RCC 7860 (cell line): ENCODE measurements around the gene SYCE1L.

Source experiments
- DNase-seq: peaks from one replicate; pipeline ENCODE4 v3.0.0-alpha.2; 2015; ENCODE audit warnings: low spot score
- FAIRE-seq: peaks from 2 replicates; lab custom pipeline; 2012; peaks lifted over from hg19 to GRCh38; lab: Jason Lieb, UNC

The SYCE1L gene

GRCh38 chr16:77195411-77195810 lies 3.8 kb upstream of the SYCE1L start:
- no peak for FAIRE-seq
- DNase-seq, result no peak

GRCh38 chr16:77197747-77198146 lies 1.5 kb upstream of the SYCE1L start:
- DNase-seq, result no peak
- FAIRE-seq, result no peak

- DNase-seq (no peak), FAIRE-seq (no peak)
Measured at GRCh38 chr16:77206533-77206932, 7.3 kb downstream of the SYCE1L start.

- DNase-seq, result no peak
- no peak for FAIRE-seq
Measured at GRCh38 chr16:77207030-77207429, 7.8 kb downstream of the SYCE1L start.

DNA sequence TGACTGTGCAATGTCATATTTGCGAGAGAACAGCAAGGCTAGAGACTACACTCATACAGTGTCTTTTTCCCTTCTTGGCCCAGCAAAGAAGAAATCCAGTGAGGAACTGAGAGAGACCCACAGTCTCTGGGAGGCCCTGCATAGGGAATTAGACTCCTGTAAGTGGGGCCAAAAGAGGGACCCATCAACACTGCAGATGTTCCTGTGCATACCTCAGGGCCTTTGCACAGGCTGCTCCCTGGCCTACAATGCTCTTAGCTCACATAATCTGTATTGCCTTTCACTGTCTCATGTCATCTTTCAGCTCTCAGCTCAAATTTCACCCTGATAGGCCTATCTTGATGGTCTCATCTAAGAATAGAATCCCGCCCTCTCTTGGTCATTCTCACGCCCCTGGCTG lies 9.2 kb downstream of the SYCE1L start:
- DNase-seq, result no peak
- no peak for FAIRE-seq

- no peak for FAIRE-seq
- peak; percentile 59 for DNase-seq
Measured at GRCh38 chr16:77211880-77212740, 12.9 kb downstream of the SYCE1L start.

- DNase-seq (peak; percentile 48), FAIRE-seq (no peak)
Measured at GRCh38 chr16:77212741-77213541, 13.7 kb downstream of the SYCE1L start.

DNA sequence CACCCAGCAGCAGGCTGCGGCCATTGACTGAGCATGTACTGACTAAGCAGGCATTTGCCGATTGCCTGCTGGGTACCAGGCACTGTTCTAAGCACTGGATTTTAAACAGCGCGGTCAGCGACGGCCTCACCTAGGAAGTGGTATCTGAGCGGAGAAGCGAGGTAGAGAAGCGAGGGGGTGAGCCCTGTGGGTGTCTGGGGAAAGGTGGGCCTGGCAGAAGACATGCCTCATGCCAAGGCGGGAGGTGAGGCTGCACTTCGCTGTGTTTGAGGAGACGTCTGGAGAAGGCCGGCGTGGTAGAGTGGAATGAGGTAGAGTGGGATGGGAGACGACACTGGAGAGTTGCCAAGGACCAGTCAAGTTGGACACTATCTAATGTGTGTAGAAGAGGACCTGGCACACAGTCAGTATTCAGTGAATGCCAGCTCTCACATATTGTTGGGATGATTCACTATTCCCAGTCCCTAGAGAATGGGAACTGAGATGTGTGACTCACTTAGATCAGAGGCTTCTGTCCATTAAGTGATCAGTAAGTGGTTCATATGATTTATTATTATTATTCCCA lies 14.4 kb downstream of the SYCE1L start:
- DNase-seq, result peak; percentile 98
- FAIRE-seq, result peak; percentile 98

GRCh38 chr16:77214411-77215138 lies 15.4 kb downstream of the SYCE1L start:
- peak; percentile 72 for DNase-seq
- peak; percentile 24 for FAIRE-seq

DNA sequence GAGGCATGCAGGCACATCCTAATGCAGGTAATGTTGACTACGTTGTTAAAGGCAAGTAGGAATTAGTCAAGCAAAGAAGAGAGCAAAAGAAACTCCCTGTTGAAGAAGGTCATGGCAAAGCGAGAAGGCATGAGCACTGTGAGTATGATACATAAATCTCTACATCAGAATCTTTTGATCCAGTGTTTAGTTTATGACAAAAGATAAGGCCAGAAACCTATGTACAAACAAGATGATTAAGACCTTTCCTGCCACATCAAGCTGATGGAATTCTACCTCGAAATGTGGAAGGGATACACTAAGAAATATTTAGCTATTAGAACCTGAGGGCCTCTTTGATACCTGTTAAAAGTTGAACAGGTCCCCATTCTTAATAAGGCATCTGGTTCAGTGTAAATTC lies 20.2 kb downstream of the SYCE1L start:
- FAIRE-seq, result no peak

GRCh38 chr16:77220427-77220826 lies 21.2 kb downstream of the SYCE1L start:
- DNase-seq (no peak), FAIRE-seq (no peak)

More for the DNA sequence above, 20.2 kb downstream of the SYCE1L start:
- no peak for DNase-seq

DNA sequence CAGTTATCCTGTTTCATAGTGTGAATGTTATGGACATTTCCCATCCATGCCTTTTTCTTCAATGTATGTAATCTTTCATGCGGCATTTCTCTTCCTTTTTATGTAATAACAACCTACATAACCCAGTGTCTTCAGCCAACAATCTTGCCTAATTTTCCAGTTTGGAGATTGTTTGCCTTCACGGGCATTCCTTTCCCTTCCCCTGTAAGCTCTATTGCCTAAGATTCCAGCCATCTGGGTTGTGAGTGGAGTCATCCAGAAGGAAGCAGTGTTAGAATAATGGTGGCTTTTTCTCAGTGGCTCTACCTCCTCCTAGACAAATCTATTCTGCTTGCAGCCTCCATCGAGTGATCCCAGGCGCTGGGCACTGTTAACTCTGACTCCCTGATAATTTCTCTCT lies 22.3 kb downstream of the SYCE1L start:
- FAIRE-seq (no peak), DNase-seq (no peak)

DNA sequence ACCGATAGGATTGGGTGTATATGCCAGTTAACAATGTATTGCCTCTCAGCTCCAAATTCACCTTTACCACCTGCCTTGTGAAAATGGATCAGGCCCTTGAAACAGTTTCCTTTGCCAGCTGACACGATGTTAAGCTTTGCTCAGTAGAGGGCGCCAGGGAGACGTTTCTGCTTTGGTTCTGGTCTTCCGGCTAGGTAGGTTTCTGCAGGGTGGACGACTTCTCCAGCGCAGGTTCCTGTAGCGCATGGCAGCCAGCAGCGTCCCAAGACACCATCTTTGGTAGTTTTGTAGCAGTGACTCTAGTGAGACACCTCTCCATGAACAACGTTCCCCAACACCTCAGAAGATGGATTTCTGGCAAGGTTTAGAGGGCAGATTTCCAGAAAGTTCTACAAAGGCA lies 24.0 kb downstream of the SYCE1L start:
- no peak for FAIRE-seq
- DNase-seq, result no peak

DNA sequence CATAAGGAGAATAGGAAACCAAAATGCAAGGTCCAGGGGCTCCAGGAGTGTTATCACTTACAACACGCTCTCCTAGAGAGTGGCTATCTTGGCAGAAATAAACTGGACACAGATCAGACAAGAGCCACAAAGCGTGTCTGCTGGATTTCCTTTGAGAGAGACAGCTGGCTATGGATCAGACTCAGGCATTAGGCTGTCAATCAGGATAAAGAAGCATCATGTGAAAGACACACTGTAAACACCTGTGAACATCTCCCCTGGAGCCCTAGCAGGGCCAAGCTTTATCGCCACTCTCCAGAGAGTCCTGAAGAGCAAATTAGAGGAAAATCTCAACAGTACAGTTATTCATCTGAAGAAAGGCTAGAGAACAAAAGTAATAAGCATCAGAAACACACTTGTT lies 26.0 kb downstream of the SYCE1L start:
- DNase-seq (no peak), FAIRE-seq (no peak)

DNA sequence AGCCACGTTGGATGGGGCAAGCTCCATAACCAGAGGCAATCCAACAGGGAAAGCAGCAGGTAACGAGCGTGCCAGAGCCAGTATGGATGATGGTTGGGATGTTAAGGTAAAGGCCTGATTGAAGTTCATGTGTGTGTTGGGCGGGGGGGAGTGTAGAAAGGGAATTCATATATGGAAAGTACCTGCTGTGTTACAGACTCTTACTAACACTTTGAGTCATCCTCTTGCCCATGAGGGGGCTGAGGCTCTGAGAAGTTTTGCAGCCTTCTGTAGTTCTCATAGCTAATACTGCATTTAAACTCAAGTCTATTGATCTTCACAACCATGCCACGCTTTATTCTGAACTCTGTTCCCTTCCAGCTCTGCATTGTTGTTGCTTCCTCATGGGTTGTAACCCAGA lies 28.5 kb downstream of the SYCE1L start:
- no peak for DNase-seq
- FAIRE-seq, result no peak

- no peak for FAIRE-seq
- no peak for DNase-seq
Measured at GRCh38 chr16:77231047-77231446, 31.8 kb downstream of the SYCE1L start.

DNA sequence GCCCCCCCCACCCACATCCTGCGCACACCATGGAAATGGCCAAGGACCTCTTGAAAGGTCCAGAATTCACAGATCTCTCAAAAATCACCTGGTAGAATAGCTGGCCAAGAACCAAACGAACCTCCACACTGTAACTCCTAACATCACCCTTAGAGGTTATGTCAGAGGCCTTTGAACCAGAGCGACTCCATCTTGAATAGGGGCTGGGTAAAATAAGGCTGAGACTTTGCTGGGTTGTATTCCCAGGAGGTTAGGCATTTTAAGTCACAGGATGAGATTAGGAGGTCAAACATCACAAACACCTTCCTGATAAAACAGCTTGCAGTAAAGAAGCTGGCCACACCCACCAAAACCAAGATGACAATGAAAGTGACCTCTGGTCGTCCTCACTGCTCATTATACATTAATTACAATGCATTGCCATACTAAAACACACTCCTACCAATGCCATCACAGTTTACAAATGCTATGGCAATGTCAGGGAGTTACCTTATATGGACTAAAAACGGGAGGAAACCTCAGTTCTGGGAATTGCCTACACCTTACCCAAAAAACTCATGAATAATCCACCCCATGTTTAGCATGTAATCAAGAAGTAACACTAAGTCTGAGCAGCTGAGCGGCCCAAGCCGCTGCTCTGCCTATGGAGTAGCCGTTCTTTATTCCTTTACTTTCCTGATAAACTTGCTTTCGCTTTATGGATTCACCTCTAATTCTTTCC lies 34.8 kb downstream of the SYCE1L start:
- FAIRE-seq (no peak), DNase-seq (no peak)

GRCh38 chr16:77234611-77235010 lies 35.4 kb downstream of the SYCE1L start:
- no peak for FAIRE-seq
- no peak for DNase-seq

DNA sequence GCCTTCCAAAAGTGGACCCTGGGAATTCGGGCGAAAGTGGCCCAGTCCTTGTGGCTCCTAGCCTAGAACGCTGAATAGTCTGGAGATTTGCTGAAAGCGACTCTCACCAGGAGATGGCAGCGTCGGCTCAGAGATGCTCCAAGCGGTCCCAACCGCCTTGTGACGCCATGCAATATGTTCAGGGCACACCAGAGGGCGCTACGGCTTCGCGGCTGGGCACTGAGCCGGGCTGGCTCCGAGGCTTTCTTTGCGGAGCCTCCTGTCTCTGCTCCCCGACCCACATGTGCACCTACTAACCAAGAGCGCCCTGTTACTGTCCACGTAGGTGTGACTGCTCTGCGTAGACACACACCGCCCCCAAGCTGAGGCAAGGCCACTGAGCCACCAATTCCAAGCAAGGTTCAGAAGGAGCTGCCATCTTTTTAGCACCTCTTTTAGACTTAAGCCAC lies 36.9 kb downstream of the SYCE1L start:
- FAIRE-seq (no peak), DNase-seq (peak; percentile 65)

- DNase-seq, result no peak
Measured at GRCh38 chr16:77238593-77238992, 39.4 kb downstream of the SYCE1L start.

More at GRCh38 chr16:77238593-77238992, 39.4 kb downstream of the SYCE1L start:
- no peak for FAIRE-seq
